Loucy (cell line): ENCODE results near the gene IHH.
A peak's percentile ranks its signal among the peaks of the same experiment; 100 is the strongest.

ENCODE experiments used
- H2AFZ ChIP-seq: fragments of 200-600 bp; sonication (generic); 2 replicates; pipeline ENCODE4 v1.6.0; 2016; ENCODE audit warnings: antibody characterized with exemption, mild to moderate bottlenecking, low read length, moderate library complexity
- H3F3A ChIP-seq: fragments of 200-600 bp; 2 replicates; pipeline ENCODE4 v1.6.0; 2016; ENCODE audit warnings: antibody characterized with exemption, low read depth, mild to moderate bottlenecking
- H3K27me3 ChIP-seq: fragments of 200-600 bp; sonication (generic); 2 replicates; pipeline ENCODE4 v1.6.1; 2014; ENCODE audit warnings: low read length, mild to moderate bottlenecking; ENCODE audit not compliant: insufficient read depth, poor library complexity, severe bottlenecking
- H3K36me3 ChIP-seq: fragments of 200-600 bp; sonication (generic); 2 replicates; pipeline ENCODE4 v1.6.1; 2016; ENCODE audit warnings: low read length; ENCODE audit not compliant: insufficient read depth
- H3K4me1 ChIP-seq: fragments of 200-600 bp; sonication (generic); 2 replicates; pipeline ENCODE4 v1.5.1; 2014; ENCODE audit warnings: low read length, mild to moderate bottlenecking; ENCODE audit not compliant: insufficient read depth, poor library complexity, severe bottlenecking
- H3K4me2 ChIP-seq: fragments of 200-600 bp; sonication (generic); 2 replicates; pipeline ENCODE4 v1.6.0; 2014; ENCODE audit warnings: antibody characterized with exemption, low read length, low read depth, mild to moderate bottlenecking; ENCODE audit not compliant: poor library complexity, severe bottlenecking
- H3K4me3 ChIP-seq: fragments of 200-600 bp; sonication (generic); 2 replicates; pipeline ENCODE4 v1.5.1; 2014; ENCODE audit warnings: low read length, mild to moderate bottlenecking, mixed read lengths; ENCODE audit not compliant: poor library complexity, severe bottlenecking
- H3K79me2 ChIP-seq: fragments of 200-600 bp; sonication (generic); 2 replicates; pipeline ENCODE4 v1.6.1; 2014; ENCODE audit warnings: low read length; ENCODE audit not compliant: insufficient read depth
- H3K9ac ChIP-seq: fragments of 200-600 bp; sonication (generic); 2 replicates; pipeline ENCODE4 v1.6.0; 2014; ENCODE audit warnings: mild to moderate bottlenecking, low read depth, low read length, moderate library complexity; ENCODE audit not compliant: poor library complexity, severe bottlenecking
- H3K9me2 ChIP-seq: fragments of 200-600 bp; sonication (generic); replicated peaks from 2 replicates; pipeline ENCODE4 v1.6.1; 2016; ENCODE audit warnings: low read depth, low read length, mixed read lengths
- H3K9me3 ChIP-seq: fragments of 200-600 bp; sonication (generic); 2 replicates; pipeline ENCODE4 v1.6.1; 2014; ENCODE audit warnings: mild to moderate bottlenecking, antibody characterized with exemption, low read length, low read depth; ENCODE audit not compliant: insufficient read depth
- H4K20me1 ChIP-seq: fragments of 200-600 bp; sonication (generic); 2 replicates; pipeline ENCODE4 v1.6.0; 2014; ENCODE audit warnings: antibody characterized with exemption, low read length, mild to moderate bottlenecking; ENCODE audit not compliant: insufficient read depth, poor library complexity, severe bottlenecking
- EZH2phosphoT487 ChIP-seq: fragments of 200-600 bp; IDR thresholded peaks from 2 replicates; pipeline ENCODE4 v1.6.1; 2018; ENCODE audit warnings: antibody characterized with exemption, mild to moderate bottlenecking, moderate library complexity, borderline replicate concordance
- TF ChIP-seq, protein P1 (sequence below): fragments of 200-600 bp; sonication (generic); conservative IDR thresholded peaks from 2 replicates; pipeline ENCODE4 v1.5.1; 2014; ENCODE audit warnings: mild to moderate bottlenecking, antibody characterized with exemption, low read length

IHH gene

GRCh38 chr2:219086196-219086595 is 25.5 kb upstream of the IHH start:
- Histone ChIP-seq H4K20me1 (no peaks in the 10 kb centered on the region), H3K4me3 (no peak overlapping the region), H2AFZ (no peak overlapping the region), H3K79me2 (no peaks in the 10 kb centered on the region), H3K27me3 (no peaks in the 10 kb centered on the region), H3K4me1 (peaks cover 29% of the 10 kb centered on the region), H3K36me3 (no peaks in the 10 kb centered on the region), H3K9me3 (no peaks in the 10 kb centered on the region), H3K9ac (peak overlapping the region; percentile 10), H3K9me2 (no peaks in the 10 kb centered on the region), H3F3A (no peaks in the 10 kb centered on the region), H3K4me2 (no peak overlapping the region)
- no peak for TF ChIP-seq EZH2phosphoT487
- TF ChIP-seq, protein P1, sequence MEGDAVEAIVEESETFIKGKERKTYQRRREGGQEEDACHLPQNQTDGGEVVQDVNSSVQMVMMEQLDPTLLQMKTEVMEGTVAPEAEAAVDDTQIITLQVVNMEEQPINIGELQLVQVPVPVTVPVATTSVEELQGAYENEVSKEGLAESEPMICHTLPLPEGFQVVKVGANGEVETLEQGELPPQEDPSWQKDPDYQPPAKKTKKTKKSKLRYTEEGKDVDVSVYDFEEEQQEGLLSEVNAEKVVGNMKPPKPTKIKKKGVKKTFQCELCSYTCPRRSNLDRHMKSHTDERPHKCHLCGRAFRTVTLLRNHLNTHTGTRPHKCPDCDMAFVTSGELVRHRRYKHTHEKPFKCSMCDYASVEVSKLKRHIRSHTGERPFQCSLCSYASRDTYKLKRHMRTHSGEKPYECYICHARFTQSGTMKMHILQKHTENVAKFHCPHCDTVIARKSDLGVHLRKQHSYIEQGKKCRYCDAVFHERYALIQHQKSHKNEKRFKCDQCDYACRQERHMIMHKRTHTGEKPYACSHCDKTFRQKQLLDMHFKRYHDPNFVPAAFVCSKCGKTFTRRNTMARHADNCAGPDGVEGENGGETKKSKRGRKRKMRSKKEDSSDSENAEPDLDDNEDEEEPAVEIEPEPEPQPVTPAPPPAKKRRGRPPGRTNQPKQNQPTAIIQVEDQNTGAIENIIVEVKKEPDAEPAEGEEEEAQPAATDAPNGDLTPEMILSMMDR: no peak

DNA sequence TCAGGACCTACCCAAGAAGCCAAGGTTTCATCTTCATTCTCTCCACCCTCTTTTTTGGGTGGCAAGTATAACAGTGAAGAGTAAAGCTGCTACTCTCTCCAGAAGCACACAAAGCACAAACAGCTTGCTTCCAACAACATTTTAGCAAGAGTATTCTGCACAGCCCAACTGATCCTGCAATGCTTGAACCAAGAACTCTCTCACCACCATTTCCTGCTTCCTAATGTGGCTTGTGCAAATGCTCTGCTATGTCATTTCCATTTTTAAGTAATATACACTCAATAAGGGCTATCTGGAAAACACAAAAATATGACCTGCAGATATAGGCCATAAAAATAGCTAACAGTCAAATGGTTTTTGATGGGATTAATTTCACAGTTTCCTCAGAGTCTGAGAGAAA is 24.1 kb upstream of the IHH start:
- Histone ChIP-seq H3K27me3 (no peaks in the 10 kb centered on the region), H3K9me2 (no peaks in the 10 kb centered on the region), H3K79me2 (no peaks in the 10 kb centered on the region), H3K9ac (peak overlapping the region; percentile 45), H3K4me2 (peak overlapping the region; percentile 75), H2AFZ (peak overlapping the region; percentile 74), H3K4me3 (peak overlapping the region; percentile 55), H4K20me1 (no peaks in the 10 kb centered on the region), H3K36me3 (no peaks in the 10 kb centered on the region), H3K9me3 (no peaks in the 10 kb centered on the region), H3K4me1 (peaks cover 29% of the 10 kb centered on the region), H3F3A (no peaks in the 10 kb centered on the region)
- TF ChIP-seq EZH2phosphoT487: no peak
- TF ChIP-seq, protein P1: no peak

- no peaks in the 10 kb centered on the region for H4K20me1 ChIP-seq
- H3K4me1 ChIP-seq: peaks cover 29% of the 10 kb centered on the region
- H3K4me3 ChIP-seq: no peak overlapping the region
- H3K36me3 ChIP-seq: peaks cover 2% of the 10 kb centered on the region; the same call in 1 of the 2 replicates
- H3K9ac ChIP-seq: no peak overlapping the region
- no peaks in the 10 kb centered on the region for H3K9me2 ChIP-seq
- no peaks in the 10 kb centered on the region for H3K27me3 ChIP-seq
- no peaks in the 10 kb centered on the region for H3K79me2 ChIP-seq
- H3K4me2 ChIP-seq: no peak overlapping the region
- no peak overlapping the region for H2AFZ ChIP-seq
- no peaks in the 10 kb centered on the region for H3F3A ChIP-seq
- H3K9me3 ChIP-seq: no peaks in the 10 kb centered on the region
- TF ChIP-seq EZH2phosphoT487: no peak
- TF ChIP-seq, protein P1: no peak
Measured at GRCh38 chr2:219082332-219082958, 21.7 kb upstream of the IHH start.
